Activated CD8-positive, alpha-beta memory T cell treated with anti-CD3 and anti-CD28 coated beads, Interleukin-2, amount 50 U/mL, for 24 hours (primary cell): ENCODE data around the gene PSMD12.
"Not testable (repeated sequence)": the region's sequence is repeated elsewhere in the genome, so short reads cannot be mapped to it uniquely, and the experiment has no call there.

Source experiments
- DNase-seq: peaks from one replicate; pipeline ENCODE4 v3.0.0-alpha.2; 2020; ENCODE audit errors: extremely low read depth

PSMD12 gene

DNA sequence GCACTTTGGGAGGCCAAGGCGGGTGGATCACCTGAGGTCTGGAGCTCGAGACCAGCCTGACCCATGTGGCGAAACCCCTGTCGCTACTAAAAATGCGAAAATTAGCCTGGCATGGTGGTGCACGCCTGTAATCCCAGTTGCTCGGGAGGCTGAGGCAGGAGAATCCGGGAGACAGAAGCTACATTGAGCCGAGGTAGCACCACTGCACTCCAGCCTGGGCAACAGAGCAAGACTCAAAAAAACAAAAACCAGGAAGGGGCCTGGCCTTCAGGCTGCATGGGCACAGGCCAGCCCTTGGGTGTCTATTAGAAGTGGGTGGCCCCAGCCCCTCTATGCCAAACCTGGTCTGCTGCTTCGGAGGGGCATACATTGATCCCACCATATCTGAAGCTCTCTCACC lies 56.0 kb downstream of the PSMD12 start:
- no peak for DNase-seq

GRCh38 chr17:67305446-67306235 lies 60.7 kb downstream of the PSMD12 start:
- not testable (repeated sequence) for DNase-seq

- no peak for DNase-seq
Observed at GRCh38 chr17:67297454-67297960, 68.9 kb downstream of the PSMD12 start.

DNA sequence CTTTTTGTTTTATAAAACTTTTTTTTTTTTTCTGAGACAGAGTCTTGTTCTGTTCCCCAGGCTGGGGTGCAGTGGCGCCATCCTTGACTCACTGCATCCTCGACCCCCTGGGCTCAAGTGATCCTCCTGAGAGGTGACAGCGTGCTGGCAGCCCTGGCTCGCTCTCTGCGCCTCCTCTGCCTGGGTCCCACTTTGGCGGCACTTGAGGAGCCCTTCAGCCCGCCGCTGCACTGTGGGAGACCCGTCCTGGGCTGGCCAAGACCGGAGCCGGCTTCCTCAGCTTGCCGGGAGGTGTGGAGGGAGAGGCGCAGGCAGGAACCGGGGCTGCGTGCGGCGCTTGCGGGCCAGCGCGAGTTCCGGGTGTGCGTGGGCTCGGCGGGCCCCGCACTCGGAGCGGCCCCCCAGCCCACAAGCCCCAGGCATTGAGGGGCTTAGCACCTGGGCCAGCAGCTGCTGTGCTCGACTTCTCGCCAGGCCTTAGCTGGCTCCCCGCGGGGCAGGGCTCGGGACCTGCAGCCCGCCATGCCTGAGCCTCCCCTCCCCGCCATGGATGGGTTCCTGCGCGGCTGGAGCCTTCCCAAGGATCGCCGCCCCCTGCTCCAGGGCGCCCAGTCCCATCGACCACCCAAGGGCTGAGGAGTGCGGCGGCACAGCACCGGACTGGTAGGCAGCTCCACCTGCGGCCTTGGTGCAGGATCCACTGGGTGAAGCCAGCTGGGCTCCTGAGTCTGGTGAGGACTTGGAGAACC lies 71.8 kb downstream of the PSMD12 start:
- DNase-seq: no peak

- peak; percentile 12 for DNase-seq
Observed at GRCh38 chr17:67293251-67294203, 72.8 kb downstream of the PSMD12 start.

DNA sequence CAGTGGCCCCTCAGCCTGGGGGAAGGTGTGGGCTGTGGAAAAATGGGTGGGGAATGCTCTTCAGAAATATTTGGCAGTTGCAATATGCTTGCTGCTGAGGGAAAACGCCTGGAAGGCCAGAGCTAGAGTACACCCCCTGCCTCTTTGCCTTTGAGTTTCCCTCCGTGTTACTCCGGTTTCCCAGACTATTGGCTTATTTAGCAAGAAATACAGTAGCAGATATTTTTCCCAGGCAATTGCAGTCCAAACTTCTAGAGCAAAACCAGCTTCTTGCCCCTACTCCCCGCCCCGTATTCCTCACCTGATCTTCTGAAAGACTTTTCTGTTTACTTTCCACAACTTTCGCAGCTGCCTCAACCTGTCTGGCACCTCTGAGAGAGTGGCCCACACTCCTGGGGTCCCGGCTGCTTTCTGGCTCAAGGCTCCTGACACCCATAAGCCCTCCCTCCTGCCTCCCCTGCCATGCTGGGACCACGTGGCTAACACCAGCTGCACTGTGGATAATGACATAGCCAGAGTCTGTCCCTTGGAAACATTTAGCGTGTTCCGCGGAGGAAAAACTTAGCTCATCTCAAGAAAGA lies 75.6 kb downstream of the PSMD12 start:
- DNase-seq: no peak

GRCh38 chr17:67290244-67290643 lies 76.1 kb downstream of the PSMD12 start:
- DNase-seq: no peak

DNA sequence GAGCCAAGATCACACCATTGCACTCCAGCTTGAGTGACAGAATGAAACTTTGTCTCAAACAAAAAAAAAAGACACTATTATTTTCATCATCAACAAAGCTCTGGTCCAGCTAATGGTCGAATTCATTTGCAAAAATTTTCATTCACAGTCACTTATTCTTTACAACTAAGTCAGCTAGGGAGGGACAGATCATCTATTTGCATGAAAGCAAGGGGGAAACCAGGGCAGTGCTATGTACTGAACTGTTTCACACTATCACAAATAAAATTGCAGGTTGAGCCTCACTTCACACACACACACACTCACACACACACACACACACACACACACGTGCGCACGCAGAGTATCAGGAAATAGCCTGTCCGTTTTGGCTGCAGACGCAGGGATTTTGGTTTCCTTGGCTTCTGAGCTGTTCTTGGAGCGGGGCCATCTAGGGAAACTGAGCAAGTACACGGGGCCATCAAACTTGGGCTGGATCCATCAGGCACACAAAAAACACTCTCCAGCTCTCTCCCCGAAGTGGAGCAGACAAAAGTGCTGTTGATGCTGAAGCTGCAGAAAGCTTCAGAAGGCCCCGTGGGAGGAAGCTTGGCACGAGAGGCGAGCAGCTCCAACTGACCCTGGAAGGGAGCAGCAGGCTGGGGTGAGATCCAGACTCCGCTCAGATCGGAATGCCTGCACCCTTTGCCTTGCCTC lies 77.0 kb downstream of the PSMD12 start:
- DNase-seq: no peak
